HEK293 (cell line): ENCODE measurements around the gene G2E3.

Source experiments
- CTCF ChIP-seq: fragments of 450-650 bp; formaldehyde crosslinking; IDR thresholded peaks from 2 replicates; pipeline ENCODE4 v1.5.1; 2016; ENCODE audit warnings: missing biosample characterization, missing genetic modification characterization
- HOXC10 ChIP-seq: sonication (generic); formaldehyde crosslinking; IDR thresholded peaks from 2 replicates; pipeline ENCODE4 v1.8.1; 2023; ENCODE audit warnings: mild to moderate bottlenecking, missing genetic modification reagents
- PBX3 ChIP-seq: sonication (generic); formaldehyde crosslinking; IDR thresholded peaks from 2 replicates; pipeline ENCODE4 v1.8.1; 2022; ENCODE audit warnings: mild to moderate bottlenecking, moderate library complexity, missing genetic modification reagents
- YY2 ChIP-seq: fragments of 450-650 bp; formaldehyde crosslinking; IDR thresholded peaks from 2 replicates; pipeline ENCODE4 v1.5.1; 2016; ENCODE audit warnings: missing biosample characterization, missing genetic modification characterization
- ZBTB11 ChIP-seq: fragments of 450-650 bp; formaldehyde crosslinking; conservative IDR thresholded peaks from 2 replicates; pipeline ENCODE4 v1.5.1; 2016; ENCODE audit warnings: low read depth, missing biosample characterization, missing genetic modification characterization
- ZBTB20 ChIP-seq: fragments of 450-650 bp; formaldehyde crosslinking; IDR thresholded peaks from 2 replicates; pipeline ENCODE4 v1.5.1; 2016; ENCODE audit warnings: missing biosample characterization, missing genetic modification characterization
- ZEB2 ChIP-seq: fragments of 450-650 bp; formaldehyde crosslinking; IDR thresholded peaks from 2 replicates; pipeline ENCODE4 v1.5.1; 2016; ENCODE audit warnings: missing biosample characterization, missing genetic modification characterization
- ZFP3 ChIP-seq: fragments of 450-650 bp; formaldehyde crosslinking; IDR thresholded peaks from 2 replicates; pipeline ENCODE4 v1.5.1; 2016; ENCODE audit warnings: low read depth, missing biosample characterization, missing genetic modification characterization
- ZNF169 ChIP-seq: fragments of 450-650 bp; formaldehyde crosslinking; IDR thresholded peaks from 2 replicates; pipeline ENCODE4 v1.5.1; 2016; ENCODE audit warnings: missing biosample characterization, missing genetic modification characterization
- ZNF600 ChIP-seq: fragments of 450-650 bp; formaldehyde crosslinking; IDR thresholded peaks from 2 replicates; pipeline ENCODE4 v1.5.1; 2016; ENCODE audit warnings: missing biosample characterization, missing genetic modification characterization
- ZNF621 ChIP-seq: fragments of 450-650 bp; formaldehyde crosslinking; IDR thresholded peaks from 2 replicates; pipeline ENCODE4 v1.5.1; 2017; ENCODE audit warnings: missing biosample characterization, missing genetic modification characterization
- ZNF639 ChIP-seq: fragments of 450-650 bp; formaldehyde crosslinking; IDR thresholded peaks from 2 replicates; pipeline ENCODE4 v1.5.1; 2016; ENCODE audit warnings: missing biosample characterization, missing genetic modification characterization
- ZSCAN23 ChIP-seq: fragments of 450-650 bp; formaldehyde crosslinking; IDR thresholded peaks from 2 replicates; pipeline ENCODE4 v1.5.1; 2016; ENCODE audit warnings: missing biosample characterization, missing genetic modification characterization
- ZSCAN4 ChIP-seq: fragments of 450-650 bp; formaldehyde crosslinking; IDR thresholded peaks from 2 replicates; pipeline ENCODE4 v1.5.1; 2017; ENCODE audit warnings: missing biosample characterization, missing genetic modification characterization

GRCh38 chr14:30669594-30669993 lies 110.6 kb downstream of the G2E3 start:
- TF ChIP-seq HOXC10 (CRISPR knock-in tag) = no peak
- no peak for TF ChIP-seq ZBTB20 (tag by site-specific recombination)
- TF ChIP-seq CTCF (tag by site-specific recombination) = no peak
- TF ChIP-seq ZNF600 = no peak
- no peak for TF ChIP-seq ZEB2 (tag by site-specific recombination)
- no peak for TF ChIP-seq ZNF169 (tag by site-specific recombination)
- no peak for TF ChIP-seq PBX3 (CRISPR knock-in tag)
- no peak for TF ChIP-seq ZNF621 (tag by site-specific recombination)
- TF ChIP-seq ZSCAN4 (tag by site-specific recombination) = no peak
- no peak for TF ChIP-seq ZFP3 (tag by site-specific recombination)
- TF ChIP-seq ZBTB11 = no peak
- TF ChIP-seq ZSCAN23 = no peak
- no peak for TF ChIP-seq YY2 (tag by site-specific recombination)
- TF ChIP-seq ZNF639 (tag by site-specific recombination) = no peak
